Skeletal muscle tissue (tissue), 4 donors: Measurements from ENCODE around the gene PPP1R14C. TPM values are rescaled to one million over a fixed set of nuclear protein-coding genes. Genes with fewer than 3 reads are reported as not detected.
A peak's percentile ranks its signal among the peaks of the same experiment; 100 is the strongest.

Experiments
- H3K27ac ChIP-seq: one replicate; pipeline ENCODE4 v1.7.0; 2013; ENCODE audit warnings: mild to moderate bottlenecking, low read depth, low read length, inconsistent platforms
- H3K27me3 ChIP-seq, 3 donors: one replicate each; pipeline ENCODE4 v1.7.0; 2013; ENCODE audit warnings: low read length in 3 of 3; ENCODE audit not compliant: control insufficient read depth in 3 of 3, insufficient read depth in 3 of 3
- H3K36me3 ChIP-seq, 3 donors: one replicate each; pipeline ENCODE4 v1.7.0; 2013; ENCODE audit warnings: low read length in 3 of 3; ENCODE audit not compliant: control insufficient read depth in 3 of 3, insufficient read depth in 3 of 3
- H3K4me1 ChIP-seq, 3 donors: one replicate each; pipeline ENCODE4 v1.7.0; 2013; ENCODE audit warnings: low read length in 3 of 3, mild to moderate bottlenecking in 3 of 3; ENCODE audit not compliant: control insufficient read depth in 3 of 3, insufficient read depth in 3 of 3
- H3K4me3 ChIP-seq, 3 donors: one replicate each; pipeline ENCODE4 v1.7.0; 2013; ENCODE audit warnings: low read length in 3 of 3
- H3K9ac ChIP-seq, 3 donors: one replicate each; pipeline ENCODE4 v1.7.0; 2013; ENCODE audit warnings: low read length in 3 of 3, mild to moderate bottlenecking in 3 of 3, moderate library complexity in 2 of 3, low read depth in 1 of 3
- H3K9me3 ChIP-seq, 3 donors: one replicate each; pipeline ENCODE4 v1.7.0; 2013; ENCODE audit warnings: low read length in 3 of 3; ENCODE audit not compliant: control insufficient read depth in 3 of 3
- total RNA-seq: library from RNA; depleted of rRNA; stranded (reverse); fragments of >200 nt; gene quantifications from one replicate; pipeline ENCODE4 v1.2.3, GENCODE V29; 2014
- donor health status: Osteomylitis.

Gene PPP1R14C
- total RNA-seq, 1 donor from 2014 or later: 14.1 TPM

DNA sequence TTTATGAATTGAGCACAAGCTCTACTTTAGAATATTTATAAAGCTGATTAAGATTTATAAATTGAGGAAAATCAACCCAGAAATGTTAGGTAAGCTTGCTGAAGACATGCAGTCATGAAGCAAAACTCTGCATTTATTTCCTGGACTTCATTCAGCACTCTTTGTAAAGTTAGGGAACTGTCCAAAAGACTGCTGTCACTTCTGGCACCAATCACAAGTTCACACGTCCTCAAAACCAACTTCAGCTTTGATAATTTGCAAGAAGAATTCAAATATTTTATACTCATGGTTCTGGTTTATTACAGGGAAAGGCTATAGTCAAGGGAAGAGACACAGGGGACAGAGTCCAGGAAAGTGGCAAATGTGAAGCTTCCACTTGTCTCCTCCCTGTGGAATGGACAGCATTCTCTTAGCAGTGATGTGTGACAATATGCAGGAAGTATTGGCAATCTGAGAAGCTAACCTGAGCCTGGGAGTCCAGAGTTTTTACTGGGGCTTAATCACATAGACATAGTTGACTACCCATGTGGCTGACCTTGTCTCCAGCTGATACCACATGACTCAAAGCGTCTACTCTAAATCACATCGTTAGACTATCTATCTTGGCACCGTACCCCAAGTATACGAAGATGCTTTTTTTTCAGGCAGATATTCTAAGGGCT lies 85.4 kb downstream of the PPP1R14C start:
- H3K9ac ChIP-seq: no peak overlapping the region
- no peaks in the 10 kb centered on the region for H3K36me3 ChIP-seq
- no peaks in the 10 kb centered on the region for H3K9me3 ChIP-seq
- H3K27ac ChIP-seq: no peak overlapping the region
- H3K4me3 ChIP-seq: no peak overlapping the region
- no peaks in the 10 kb centered on the region for H3K27me3 ChIP-seq
- H3K4me1 ChIP-seq: peaks cover 11 to 21% (median 14%) of the 10 kb centered on the region in 3 donors

DNA sequence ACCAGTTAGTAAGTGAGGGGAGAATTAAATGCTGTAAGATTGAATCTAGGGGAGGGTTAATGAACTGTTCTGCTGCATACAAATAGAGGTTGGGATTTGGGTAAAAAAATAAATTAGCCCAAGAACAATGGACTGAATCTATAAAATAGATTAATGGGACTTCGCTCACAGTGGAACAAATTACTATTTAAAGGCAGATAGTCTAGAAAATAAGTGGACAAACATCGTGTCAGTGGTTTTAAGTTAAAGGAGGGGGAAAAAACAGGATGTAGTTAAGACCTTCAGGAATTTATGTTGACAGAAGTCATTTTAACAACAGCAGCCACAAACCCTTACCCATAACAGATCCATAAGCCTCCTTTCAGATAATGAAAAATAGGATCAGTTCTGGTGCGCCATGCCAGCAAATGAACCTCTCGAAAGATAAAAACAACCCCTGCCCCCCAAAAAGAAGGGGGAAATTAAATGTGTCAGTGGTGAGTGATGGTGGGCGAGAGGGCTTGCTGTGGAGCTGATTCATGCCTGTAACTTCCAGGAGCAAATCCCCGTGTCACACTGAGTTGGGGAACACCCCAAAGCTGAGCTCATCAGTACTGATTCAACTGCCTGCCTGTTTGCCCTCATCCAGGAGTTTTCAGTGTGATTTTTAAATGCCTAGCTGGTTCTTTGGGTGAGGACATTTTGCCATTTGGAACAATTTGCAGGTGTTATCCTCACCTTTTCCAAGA lies 86.8 kb downstream of the PPP1R14C start:
- Histone ChIP-seq H3K4me1 (peaks cover 11 to 21% (median 14%) of the 10 kb centered on the region in 3 donors), H3K27ac (no peak overlapping the region), H3K27me3 (no peaks in the 10 kb centered on the region), H3K4me3 (no peak overlapping the region), H3K36me3 (no peaks in the 10 kb centered on the region), H3K9ac (no peak overlapping the region), H3K9me3 (no peaks in the 10 kb centered on the region)

- Histone ChIP-seq H3K9me3 (no peaks in the 10 kb centered on the region), H3K9ac (no peak overlapping the region)
These were observed 87.3 kb downstream of the PPP1R14C start for GRCh38 chr6:150230164-150230561.

DNA sequence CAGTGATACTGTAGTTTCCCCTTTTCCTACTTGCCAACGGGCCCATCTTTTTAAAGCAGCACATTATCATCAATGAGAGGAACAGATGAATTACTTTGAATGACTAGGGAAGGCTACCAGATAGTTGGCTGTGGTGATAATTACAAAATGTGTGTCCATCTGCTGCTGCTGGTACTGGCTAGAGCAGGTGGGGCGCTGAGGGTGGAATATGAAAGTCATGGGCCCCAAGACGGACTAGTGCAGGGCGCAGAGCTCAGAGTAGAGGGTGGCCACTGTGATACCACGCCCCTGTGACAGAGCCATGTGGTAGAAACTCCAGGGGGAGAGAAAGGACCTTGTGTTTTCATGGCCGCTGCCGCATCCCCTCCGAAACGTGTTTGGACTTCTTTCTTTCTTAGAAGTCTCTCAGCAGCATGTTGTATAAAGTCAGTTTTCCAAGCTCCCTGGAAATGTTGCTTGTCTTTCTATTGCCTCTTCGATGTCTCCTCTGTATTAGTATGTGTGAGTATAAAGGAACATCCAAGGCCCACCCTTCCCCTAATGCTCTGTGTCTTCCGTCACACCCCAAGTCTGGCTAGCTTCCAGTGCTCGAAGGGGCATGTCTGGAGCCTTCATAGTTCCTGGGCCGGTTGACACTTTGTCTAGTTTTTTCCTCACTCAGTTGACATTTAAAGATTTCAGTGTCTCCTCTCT lies 88.1 kb downstream of the PPP1R14C start:
- H3K4me3 ChIP-seq: no peak overlapping the region
- no peak overlapping the region for H3K9ac ChIP-seq
- no peaks in the 10 kb centered on the region for H3K27me3 ChIP-seq
- no peak overlapping the region for H3K27ac ChIP-seq
- no peaks in the 10 kb centered on the region for H3K9me3 ChIP-seq
- H3K36me3 ChIP-seq: no peaks in the 10 kb centered on the region
- H3K4me1 ChIP-seq: peaks cover 11 to 24% (median 14%) of the 10 kb centered on the region in 3 donors

More at GRCh38 chr6:150230164-150230561, 87.3 kb downstream of the PPP1R14C start:
- no peak overlapping the region for H3K4me3 ChIP-seq
- H3K27ac ChIP-seq: no peak overlapping the region
- no peaks in the 10 kb centered on the region for H3K27me3 ChIP-seq
- H3K4me1 ChIP-seq: peaks cover 11 to 21% (median 14%) of the 10 kb centered on the region in 3 donors
- no peaks in the 10 kb centered on the region for H3K36me3 ChIP-seq

DNA sequence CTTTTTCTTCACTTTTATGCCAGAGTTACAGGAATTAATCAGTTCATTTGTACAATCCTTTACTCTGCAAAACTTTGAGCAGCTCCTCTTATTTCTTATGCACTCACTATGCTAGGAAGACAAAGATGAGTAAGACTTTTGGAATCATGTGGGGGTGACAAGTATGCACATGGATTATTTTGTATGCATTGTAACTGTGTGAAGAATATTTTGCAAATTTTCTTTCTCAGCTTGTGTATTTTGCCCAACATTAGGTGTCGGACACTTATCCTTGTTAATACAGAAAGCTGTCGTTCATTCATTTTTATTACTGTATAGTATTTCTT lies 88.6 kb downstream of the PPP1R14C start:
- H3K9me3 ChIP-seq: no peaks in the 10 kb centered on the region
- no peaks in the 10 kb centered on the region for H3K36me3 ChIP-seq
- H3K27ac ChIP-seq: no peak overlapping the region
- no peak overlapping the region for H3K4me3 ChIP-seq
- H3K4me1 ChIP-seq: peaks cover 11 to 29% (median 14%) of the 10 kb centered on the region in 3 donors
- no peak overlapping the region for H3K9ac ChIP-seq
- H3K27me3 ChIP-seq: no peaks in the 10 kb centered on the region

- Histone ChIP-seq H3K9me3 (no peaks in the 10 kb centered on the region), H3K27me3 (no peaks in the 10 kb centered on the region), H3K4me3 (no peak overlapping the region), H3K36me3 (no peaks in the 10 kb centered on the region), H3K4me1 (peaks cover 10 to 30% (median 15%) of the 10 kb centered on the region in 3 donors), H3K27ac (no peak overlapping the region), H3K9ac (no peak overlapping the region)
These were observed 91.0 kb downstream of the PPP1R14C start for GRCh38 chr6:150233843-150234269.

GRCh38 chr6:150235218-150235617 lies 92.4 kb downstream of the PPP1R14C start:
- no peaks in the 10 kb centered on the region for H3K27me3 ChIP-seq
- no peak overlapping the region for H3K9ac ChIP-seq
- no peak overlapping the region for H3K4me3 ChIP-seq
- H3K36me3 ChIP-seq: no peaks in the 10 kb centered on the region
- H3K27ac ChIP-seq: no peak overlapping the region
- H3K4me1 ChIP-seq: peaks cover 10 to 30% (median 17%) of the 10 kb centered on the region in 3 donors
- H3K9me3 ChIP-seq: no peaks in the 10 kb centered on the region

- H3K4me1 ChIP-seq: peaks cover 10 to 25% (median 17%) of the 10 kb centered on the region in 3 donors
- H3K36me3 ChIP-seq: no peaks in the 10 kb centered on the region
- H3K9me3 ChIP-seq: no peaks in the 10 kb centered on the region
- H3K4me3 ChIP-seq: no peak overlapping the region
- no peak overlapping the region for H3K27ac ChIP-seq
- no peak overlapping the region for H3K9ac ChIP-seq
- H3K27me3 ChIP-seq: no peaks in the 10 kb centered on the region
These were observed 93.3 kb downstream of the PPP1R14C start for GRCh38 chr6:150236114-150236513.

GRCh38 chr6:150236544-150236943 lies 93.7 kb downstream of the PPP1R14C start:
- Histone ChIP-seq H3K9ac (no peak overlapping the region), H3K27me3 (no peaks in the 10 kb centered on the region), H3K36me3 (no peaks in the 10 kb centered on the region), H3K4me1 (peaks cover 10 to 25% (median 17%) of the 10 kb centered on the region in 3 donors), H3K9me3 (no peaks in the 10 kb centered on the region), H3K4me3 (no peak overlapping the region), H3K27ac (no peak overlapping the region)

DNA sequence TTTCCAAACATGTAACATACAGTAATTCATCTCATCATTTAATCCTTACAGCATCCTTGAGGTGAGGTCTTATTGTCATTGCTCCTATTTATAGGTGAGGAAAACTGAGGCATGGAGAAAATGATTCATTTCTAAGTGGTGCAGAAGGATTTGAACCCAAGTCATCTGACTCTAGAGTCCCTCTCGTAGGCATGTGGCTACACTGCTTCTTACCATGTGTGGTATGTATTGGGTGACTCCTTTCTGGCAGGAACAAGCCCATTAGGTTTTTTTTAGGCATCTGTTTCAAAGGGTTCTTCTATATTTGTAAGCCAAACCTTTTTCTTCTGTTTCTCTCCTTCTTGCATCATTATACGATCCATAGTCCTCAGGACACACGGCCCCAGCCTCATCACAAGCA lies 94.8 kb downstream of the PPP1R14C start:
- H3K36me3 ChIP-seq: no peaks in the 10 kb centered on the region
- H3K4me1 ChIP-seq: peaks cover 10 to 25% (median 17%) of the 10 kb centered on the region in 3 donors
- H3K9me3 ChIP-seq: no peaks in the 10 kb centered on the region
- H3K4me3 ChIP-seq: no peak overlapping the region
- peak overlapping the region in 2 of 3 donors; percentile 29 to 57 for H3K9ac ChIP-seq
- H3K27me3 ChIP-seq: no peaks in the 10 kb centered on the region
- peak overlapping the region; percentile 3 for H3K27ac ChIP-seq
